ENCODE results near the gene SHH.

Gene SHH

GRCh38 chr7:155848691-155849669, 36.7 kb upstream of the SHH start:
- DNase-seq (ENCODE audit: low read depth): no peak
- H3K4me3 ChIP-seq (ENCODE audit: control insufficient read depth, low read depth, low read length): no peak overlapping the region
- no peak for TF ChIP-seq CTCF (conservative IDR thresholded peaks at IDR 0.05; ENCODE audit: control insufficient read depth, insufficient read depth, low read depth, low read length)

- DNase-seq (ENCODE audit: low read depth): no peak
- H3K4me3 ChIP-seq (ENCODE audit: control insufficient read depth, low read depth, low read length): no peak overlapping the region
- no peak for TF ChIP-seq CTCF (conservative IDR thresholded peaks at IDR 0.05; ENCODE audit: control insufficient read depth, insufficient read depth, low read depth, low read length)
Observed at GRCh38 chr7:155847821-155848435, 35.7 kb upstream of the SHH start.

- TF ChIP-seq CTCF (conservative IDR thresholded peaks at IDR 0.05; ENCODE audit: control insufficient read depth, insufficient read depth, low read depth, low read length): no peak
- DNase-seq (ENCODE audit: low read depth): no peak
- no peak overlapping the region for H3K4me3 ChIP-seq (ENCODE audit: control insufficient read depth, low read depth, low read length)
Observed at GRCh38 chr7:155846936-155847335, 34.7 kb upstream of the SHH start.

GRCh38 chr7:155846156-155846555, 33.9 kb upstream of the SHH start:
- DNase-seq (ENCODE audit: low read depth): no peak
- no peak overlapping the region for H3K4me3 ChIP-seq (ENCODE audit: control insufficient read depth, low read depth, low read length)
- TF ChIP-seq CTCF (conservative IDR thresholded peaks at IDR 0.05; ENCODE audit: control insufficient read depth, insufficient read depth, low read depth, low read length): no peak

GRCh38 chr7:155845226-155845625, 33.0 kb upstream of the SHH start:
- no peak for DNase-seq (ENCODE audit: low read depth)
- H3K4me3 ChIP-seq (ENCODE audit: control insufficient read depth, low read depth, low read length): no peak overlapping the region
- no peak for TF ChIP-seq CTCF (conservative IDR thresholded peaks at IDR 0.05; ENCODE audit: control insufficient read depth, insufficient read depth, low read depth, low read length)

DNA sequence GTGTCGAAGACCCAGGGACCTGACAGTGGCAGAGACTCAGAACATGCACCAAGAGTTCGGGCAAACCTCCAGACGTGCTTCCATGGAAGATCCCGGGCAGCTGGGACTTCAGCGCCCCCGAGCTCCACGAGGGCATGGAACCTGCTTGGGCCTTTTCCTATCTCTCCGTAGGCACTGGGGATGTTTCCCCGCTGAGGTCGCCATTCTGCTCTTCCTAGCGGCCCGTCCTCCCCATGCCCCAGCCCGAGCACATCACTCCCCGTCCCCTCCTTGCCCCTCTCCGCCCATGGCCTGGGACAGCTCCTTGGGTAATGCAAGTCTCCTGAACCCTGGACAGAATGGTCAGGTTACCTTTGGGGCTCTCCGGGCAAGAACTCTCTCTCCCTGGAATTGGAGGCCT, 32.3 kb upstream of the SHH start:
- DNase-seq (ENCODE audit: low read depth): no peak
- H3K4me3 ChIP-seq (ENCODE audit: control insufficient read depth, low read depth, low read length): no peak overlapping the region
- TF ChIP-seq CTCF (conservative IDR thresholded peaks at IDR 0.05; ENCODE audit: control insufficient read depth, insufficient read depth, low read depth, low read length): no peak

Measured in fibroblast of mammary gland (primary cell).